NCI-H510A treated with DMSO at 0.1 percent for 48 hours (cell line): ENCODE results near the gene NINJ2.
A peak's percentile ranks its signal among the peaks of the same experiment; 100 is the strongest.

Experiments
- DNase-seq: peaks from one replicate; lab custom pipeline; 2025; lab: John Stamatoyannopoulos, UW

The NINJ2 gene

DNA sequence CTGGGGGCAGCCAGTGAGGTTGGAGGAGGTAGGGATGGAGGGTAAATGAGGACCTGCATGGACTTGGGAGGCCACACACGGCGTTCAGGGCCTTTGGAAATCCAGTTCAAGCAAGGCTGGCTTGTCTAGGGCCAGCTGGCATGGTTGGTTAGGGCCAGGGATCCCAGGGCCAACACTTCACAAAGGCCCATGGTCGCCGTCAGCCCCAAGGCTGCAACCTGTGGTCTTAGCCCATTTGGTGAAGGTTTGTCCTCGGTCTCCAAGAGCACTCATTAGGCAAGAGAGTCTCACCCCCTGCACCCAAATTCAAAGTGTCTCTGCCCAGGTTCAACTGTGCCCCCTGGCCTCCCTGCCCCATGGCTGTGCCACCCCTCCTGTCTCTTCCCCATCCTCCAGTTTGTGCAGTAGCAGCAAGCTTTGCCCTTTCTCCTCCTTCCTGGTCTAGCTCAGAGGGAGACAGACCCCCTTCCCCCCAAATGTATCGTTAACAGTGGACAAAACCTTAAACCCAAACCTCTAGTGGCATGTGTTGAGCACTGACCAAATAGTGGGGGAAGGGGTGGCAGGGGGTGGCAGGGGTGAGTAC lies 94.1 kb downstream of the NINJ2 start:
- DNase-seq, result no peak

DNA sequence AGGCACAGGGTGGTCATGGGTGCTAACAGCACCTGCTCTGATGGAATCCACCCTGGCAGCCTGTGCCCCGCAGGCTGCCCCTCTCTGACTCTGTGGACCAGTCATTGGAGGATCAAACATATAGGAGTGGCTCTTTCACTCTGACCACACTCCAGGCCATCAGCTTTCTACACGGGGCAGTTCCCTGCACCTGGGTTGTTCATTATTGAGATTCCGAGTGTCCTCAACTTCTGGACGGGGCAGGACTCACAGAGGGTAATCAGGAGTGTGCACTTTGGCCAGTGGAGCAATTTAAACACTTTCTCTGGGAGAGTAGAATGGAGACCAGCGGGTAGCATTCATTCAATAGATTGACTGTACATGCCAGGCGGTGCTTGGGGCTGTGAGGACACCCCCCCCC lies 94.8 kb downstream of the NINJ2 start:
- DNase-seq, result no peak

DNA sequence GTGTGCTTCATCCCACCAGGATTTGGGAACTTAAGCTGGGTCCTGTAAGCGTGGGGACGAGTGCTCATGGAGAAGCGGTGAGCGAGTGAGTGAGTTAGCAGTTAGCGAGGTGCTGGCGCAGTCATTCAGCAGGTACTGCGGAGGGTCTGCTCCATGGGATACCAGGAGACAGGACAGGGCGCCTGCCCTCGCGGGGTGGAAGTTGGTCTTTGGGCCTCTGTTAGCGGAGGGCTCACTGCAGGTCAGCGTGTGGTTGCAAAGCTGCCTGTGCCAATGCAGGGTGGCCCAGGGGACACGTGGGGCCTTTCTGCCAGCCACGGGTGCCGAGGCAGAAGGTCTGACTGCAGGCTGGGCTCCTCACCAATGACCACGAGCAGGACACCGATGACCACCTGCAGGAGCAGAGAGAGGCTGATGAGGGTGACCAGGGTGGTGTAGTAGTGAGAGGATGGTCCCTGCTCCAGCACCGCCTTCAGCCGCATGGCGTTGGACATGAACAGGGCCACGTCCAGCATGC lies 97.6 kb downstream of the NINJ2 start:
- DNase-seq, result no peak

DNA sequence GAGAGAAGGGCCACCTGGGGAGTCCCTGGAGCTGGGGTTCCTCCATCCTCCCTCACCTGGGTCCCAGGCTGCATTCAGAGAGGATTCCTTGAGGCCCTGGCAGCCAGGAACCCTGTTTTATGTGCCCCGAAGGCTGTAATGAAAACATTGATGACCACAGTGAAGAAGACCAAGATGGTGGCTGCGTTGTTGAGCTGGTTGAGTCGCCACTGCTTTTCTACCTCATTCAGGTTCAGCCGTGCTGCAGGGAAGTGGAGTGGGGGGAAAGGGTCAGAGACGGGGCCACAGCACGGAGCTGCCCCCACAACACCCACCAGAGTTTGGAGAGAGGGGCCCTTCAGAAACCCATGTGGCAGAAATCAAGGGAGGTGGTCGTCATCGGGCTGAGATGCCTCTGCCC lies 98.1 kb downstream of the NINJ2 start:
- DNase-seq, result no peak

- DNase-seq, result no peak
These were observed 99.4 kb downstream of the NINJ2 start for GRCh38 chr12:563787-564298.

DNA sequence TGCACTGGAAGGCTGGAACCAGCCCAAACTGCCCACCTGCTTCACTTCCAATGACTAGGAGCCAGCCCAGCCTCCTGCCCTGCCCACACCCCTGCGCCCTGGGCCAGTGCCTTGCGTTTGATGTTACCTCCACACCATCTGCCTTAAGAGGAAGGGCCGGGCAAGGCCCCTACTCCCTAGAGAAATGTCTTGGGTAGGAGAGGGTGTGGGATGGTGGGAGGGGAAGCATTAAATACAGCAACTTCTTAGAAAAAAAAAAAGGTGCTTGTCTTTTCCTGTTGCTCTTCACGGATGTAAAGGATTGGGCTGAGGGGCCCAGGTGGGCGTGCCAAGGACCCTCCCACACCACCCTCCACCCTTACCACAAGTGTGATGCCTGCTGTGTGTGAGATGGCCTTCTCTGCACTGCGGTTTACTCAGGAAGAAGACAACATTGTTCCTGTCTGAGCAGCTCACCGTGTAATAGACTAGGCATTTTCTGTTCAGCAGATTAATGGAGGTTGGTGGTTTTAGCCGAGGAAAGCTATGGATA lies 99.9 kb downstream of the NINJ2 start:
- DNase-seq, result no peak

GRCh38 chr12:562634-563033 lies 100.6 kb downstream of the NINJ2 start:
- DNase-seq, result no peak

GRCh38 chr12:561908-562593 lies 101.2 kb downstream of the NINJ2 start:
- DNase-seq, result no peak

DNA sequence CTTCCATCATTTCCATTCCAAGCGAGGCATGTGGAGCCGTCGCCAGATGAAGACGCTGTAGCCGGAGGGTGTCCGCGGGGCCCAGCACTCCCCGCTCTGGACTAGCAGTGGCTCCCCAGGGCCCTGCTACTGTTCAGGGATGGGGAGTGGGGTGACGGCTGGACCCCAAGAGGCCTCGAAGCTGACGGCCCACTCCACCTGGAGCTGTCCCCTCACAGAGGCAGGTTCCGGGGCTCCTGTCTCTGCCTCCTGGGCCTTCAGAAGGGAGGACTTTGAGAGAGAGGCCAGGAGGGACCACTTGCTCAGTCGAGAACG lies 101.9 kb downstream of the NINJ2 start:
- no peak for DNase-seq

GRCh38 chr12:560691-561390 lies 102.4 kb downstream of the NINJ2 start:
- DNase-seq, result peak; percentile 18

DNA sequence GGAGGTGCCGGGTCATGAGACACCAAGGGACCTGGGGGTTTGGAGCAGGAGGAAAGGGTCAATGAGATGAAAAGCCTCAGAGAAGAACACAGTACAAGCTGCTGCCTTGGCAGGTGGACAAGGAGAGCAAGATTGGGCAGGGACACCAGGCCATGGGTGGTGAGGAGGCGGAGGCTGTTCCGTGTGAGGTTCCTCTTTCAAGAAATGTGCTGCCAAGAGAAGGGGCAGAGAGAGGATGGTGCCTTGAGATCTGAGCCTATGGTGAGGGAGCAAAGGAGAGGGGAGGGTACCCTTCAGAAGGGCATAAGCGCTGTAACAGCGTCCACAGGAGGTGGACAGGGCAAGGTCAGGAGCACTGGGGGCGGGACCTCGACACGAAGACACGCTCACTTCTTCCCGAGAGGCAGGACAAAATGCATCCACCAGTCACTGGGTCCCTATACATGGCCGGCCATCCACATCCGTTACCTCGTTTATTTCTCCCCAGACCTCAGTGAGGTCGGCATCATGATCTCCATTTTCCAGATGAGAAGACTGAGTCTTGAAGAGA lies 103.3 kb downstream of the NINJ2 start:
- no peak for DNase-seq

DNA sequence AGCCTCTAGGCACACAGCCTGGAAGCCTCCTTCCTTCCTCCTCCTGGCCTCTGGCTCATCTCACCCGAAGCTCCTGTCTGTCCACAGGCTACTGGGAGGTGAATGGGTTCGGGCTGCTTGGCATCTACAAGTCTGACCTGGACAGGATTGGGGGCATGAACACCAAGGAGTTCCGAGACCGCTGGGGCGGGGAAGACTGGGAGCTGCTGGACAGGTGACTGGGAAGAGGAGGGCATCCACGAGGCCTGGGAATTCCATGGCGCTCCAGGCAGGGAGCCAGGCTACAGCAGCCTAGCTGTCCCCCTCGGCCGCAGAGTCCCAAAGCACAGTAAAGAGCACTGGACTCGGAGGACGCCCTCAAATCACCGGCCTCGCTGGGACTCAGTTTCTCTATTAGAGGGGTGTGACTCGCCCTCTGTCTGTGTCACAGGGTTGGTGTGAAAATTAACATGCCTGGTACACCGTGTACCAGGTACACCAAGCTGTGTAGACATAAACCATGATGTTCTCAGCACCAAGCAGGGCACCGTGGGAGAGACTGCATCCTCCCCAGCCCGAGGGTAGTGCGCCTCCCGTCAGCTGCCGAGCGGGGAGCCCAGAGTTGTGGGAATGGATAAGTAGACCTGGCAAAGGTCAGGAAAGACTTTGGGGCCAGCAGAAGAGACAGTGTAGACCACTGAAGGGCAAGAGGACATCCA lies 103.9 kb downstream of the NINJ2 start:
- no peak for DNase-seq

DNA sequence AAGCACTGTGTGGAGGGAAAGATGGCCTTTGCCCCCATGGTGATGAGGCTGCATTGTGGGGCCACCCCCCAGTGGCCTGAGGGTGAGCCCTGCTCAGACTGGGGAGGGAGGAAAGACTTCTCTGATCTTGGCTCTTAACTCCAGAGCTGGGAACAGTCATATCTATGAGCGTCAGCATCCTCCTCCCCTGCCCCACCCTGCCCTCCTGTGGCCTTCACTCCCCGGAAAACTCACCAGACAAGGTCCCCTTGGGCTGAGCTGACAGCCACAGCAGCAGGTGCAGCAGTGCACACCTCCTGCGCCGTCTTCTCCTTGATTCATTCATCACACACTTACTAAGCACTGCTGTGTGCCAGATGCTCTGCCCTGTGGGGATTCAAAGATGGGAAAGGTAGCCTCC lies 104.7 kb downstream of the NINJ2 start:
- DNase-seq, result no peak

DNA sequence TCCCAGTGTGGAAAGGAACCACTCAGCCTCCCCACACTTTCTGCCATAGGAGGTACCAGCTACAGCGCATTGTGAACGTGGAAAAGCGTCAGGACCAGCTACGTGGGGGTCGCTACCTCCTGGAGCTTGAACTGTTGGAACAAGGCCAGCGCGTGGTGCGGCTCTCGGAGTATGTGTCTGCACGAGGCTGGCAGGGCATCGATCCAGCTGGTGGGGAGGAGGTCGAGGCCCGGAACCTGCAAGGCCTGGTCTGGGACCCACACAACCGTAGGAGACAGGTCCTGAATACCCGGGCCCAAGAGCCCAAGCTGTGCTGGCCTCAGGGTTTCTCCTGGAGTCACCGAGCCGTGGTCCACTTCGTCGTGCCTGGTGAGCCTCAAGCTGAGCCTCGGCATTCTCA lies 106.7 kb downstream of the NINJ2 start:
- DNase-seq, result no peak

DNA sequence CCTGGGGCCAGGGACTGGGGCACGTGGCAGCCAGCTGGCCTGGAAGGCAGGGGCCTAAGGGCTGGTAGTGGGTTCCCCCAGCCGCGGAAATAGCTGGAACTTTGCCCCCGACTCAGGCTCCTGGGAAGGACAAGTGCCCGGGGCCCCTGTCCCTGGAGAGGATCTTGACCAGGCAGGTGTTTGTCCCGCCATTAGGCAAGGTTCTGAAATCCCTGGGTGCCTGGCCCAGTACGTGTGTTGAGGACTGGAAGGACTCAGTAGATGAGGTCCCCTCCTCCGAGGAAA lies 109.3 kb downstream of the NINJ2 start:
- no peak for DNase-seq

DNA sequence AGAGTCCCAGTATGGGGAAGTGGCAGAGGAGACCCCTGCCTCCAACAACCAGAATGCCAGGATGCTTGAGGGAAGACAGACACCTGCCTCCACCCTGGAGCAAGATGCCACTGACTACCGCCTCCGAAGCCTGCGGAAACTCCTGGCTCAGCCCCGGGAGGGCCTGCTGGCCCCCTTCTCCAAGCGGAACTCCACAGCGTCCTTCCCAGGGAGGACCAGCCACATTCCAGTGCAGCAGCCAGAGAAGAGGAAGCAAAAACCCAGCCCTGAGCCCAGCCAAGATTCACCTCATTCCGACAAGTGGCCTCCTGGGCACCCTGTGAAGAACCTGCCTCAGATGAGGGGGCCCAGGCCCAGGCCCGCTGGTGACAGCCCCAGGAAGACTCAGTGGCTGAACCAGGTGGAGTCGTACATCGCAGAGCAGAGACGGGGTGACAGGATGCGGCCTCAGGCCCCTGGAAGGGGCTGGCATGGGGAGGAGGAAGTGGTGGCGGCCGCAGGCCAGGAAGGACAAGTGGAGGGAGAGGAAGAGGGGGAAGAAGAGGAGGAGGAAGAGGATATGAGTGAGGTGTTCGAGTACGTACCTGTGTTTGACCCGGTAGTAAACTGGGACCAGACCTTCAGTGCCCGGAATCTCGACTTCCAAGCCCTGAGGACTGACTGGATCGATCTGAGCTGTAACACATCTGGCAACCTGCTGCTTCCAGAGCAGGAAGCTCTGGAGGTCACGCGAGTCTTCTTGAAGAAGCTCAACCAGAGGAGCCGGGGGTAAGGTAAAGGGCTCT lies 109.8 kb downstream of the NINJ2 start:
- no peak for DNase-seq

DNA sequence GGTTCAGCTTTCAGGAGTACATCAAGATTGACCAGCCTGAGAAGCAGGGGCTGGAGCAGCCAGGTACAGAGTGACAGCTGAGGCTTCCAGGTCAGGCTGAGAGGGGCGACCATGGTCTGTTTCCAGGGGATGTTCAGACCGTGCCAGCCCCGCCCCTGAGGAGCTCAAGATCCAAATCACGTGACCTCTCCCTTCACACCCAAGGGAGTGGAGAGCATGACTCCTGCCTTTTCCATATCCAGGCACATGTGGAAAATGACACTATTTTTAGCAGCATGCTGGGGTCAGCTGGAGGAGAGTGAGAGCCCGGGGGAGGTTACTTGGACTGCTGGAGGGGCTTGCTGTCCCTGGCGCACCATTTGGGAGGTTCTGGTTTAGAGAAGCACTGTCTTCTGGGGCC lies 110.8 kb downstream of the NINJ2 start:
- DNase-seq, result no peak

DNA sequence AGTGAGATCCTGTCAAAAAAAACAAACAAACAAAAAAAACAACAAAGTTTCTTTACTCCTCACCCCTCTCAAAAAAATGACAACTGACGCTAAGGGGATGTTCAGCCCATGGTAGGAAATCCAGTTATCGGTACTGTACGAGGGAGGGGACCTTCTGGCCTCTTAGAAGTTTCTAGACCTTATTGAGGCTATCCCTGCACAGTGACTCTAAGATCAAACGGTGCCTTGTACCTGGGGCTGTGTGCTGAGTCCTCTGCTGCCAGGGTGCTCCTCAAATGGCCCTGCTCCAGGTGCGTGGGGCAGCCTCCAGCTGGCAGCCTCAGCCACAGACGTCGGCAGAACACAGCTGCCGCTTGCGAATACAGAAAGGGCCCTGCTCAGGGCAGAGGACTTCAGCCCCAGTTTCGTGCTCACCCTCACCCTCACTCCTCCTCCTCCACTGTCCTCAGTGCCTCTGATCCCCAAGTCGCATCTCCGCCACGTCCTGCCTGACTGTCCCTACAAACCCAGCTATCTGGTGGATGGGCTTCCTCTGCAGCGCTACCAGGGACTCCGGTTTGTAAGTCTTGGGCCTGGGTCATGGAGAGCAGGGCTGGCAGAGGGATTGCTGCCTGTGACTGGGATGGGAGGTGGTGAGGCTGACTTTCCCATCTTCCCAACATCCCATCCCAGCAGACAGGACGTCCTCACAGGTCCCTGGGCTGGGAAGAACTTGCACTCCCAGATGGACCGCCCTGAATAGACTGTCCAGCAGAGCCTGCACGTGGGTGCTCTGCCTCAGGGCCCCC lies 112.6 kb downstream of the NINJ2 start:
- no peak for DNase-seq

DNA sequence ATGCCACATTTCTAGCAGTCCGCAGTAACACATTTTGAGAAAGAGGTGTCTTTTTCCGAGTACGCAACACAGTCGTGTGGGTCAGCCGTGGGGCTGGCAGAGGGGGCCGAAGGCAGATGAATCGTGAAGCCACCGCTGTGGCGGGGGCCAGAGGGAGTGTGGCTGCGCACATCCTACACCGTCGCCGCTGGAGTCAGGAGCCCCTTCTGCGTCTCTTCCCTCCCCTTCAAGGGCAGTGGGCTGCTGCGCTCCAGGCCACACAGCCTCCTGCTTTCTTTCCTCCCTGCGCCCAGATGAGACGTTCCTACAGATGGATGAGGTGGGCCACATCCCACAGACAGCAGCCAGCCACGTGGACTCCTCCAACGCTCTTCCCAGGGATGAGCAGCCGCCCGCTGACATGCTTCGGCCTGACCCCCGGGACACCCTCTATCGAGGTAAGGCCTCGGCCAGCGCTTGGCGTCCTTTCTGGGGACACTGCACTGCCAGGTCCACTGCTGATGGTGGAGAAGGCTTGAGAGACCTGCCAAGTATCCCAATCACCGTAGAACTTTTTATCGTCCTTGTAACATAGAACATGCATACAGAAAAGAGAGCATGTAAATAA lies 113.7 kb downstream of the NINJ2 start:
- DNase-seq, result no peak

DNA sequence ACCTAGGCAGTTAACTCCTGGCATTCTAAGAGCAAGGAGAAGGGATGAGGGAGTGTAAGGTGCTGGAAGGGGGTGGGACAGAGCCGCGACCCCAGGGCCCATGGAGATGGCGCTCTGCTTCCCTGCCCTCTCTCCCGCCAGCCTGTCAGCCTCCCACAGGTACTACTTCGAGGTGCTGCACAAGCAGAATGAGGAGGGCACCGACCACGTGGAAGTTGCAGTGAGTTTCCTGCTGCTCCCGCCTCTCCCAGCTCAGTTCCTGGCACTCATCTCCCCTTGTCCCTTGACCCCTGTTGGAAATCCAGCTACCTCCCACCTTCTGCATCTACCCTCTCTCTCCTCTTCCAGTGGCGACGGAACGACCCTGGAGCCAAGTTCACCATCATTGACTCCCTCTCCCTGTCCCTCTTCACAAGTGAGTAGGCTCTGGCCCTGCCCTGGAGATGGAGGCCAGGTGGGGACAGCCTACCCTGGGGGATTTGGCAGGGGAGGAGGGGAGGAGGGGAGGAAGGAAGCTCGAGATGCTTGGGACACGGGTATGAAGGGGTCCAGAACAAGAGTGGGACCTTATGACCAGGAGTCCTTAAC lies 115.3 kb downstream of the NINJ2 start:
- no peak for DNase-seq
